ENCODE results near the gene ZIC4.

ZIC4 gene

DNA sequence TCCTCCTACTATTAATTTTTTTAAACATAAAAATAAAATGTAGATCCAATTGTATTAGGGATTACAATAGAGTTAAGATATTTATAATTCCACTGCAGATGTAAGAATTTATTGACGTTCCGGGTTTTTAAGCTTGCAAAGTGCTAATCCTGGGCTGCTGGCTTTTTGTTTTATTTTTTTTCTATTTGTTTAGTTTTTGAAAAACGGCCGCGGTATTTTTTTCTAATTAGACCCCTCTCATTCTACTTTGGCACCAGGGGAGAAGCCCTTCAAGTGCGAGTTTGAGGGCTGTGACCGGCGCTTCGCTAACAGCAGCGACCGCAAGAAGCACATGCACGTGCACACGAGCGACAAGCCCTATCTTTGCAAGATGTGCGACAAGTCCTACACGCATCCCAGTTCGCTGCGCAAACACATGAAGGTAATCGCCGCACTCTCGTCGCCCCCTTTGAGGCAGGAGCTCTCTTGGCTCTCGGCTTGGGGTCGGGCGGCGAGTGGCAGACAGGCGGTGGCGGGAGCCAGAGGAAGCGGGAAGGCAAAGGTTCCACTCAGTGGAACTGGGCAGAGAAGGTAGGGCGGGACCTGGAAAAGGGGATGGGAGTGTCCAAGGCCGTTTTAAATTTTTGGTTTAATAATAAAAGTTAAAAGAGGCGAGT lies 6.0 kb upstream of the ZIC4 start:
- H3K27ac ChIP-seq, result no peak overlapping the region
- no peak for TF ChIP-seq ZFX (IDR thresholded peaks at IDR 0.05)
- TF ChIP-seq, protein P1, sequence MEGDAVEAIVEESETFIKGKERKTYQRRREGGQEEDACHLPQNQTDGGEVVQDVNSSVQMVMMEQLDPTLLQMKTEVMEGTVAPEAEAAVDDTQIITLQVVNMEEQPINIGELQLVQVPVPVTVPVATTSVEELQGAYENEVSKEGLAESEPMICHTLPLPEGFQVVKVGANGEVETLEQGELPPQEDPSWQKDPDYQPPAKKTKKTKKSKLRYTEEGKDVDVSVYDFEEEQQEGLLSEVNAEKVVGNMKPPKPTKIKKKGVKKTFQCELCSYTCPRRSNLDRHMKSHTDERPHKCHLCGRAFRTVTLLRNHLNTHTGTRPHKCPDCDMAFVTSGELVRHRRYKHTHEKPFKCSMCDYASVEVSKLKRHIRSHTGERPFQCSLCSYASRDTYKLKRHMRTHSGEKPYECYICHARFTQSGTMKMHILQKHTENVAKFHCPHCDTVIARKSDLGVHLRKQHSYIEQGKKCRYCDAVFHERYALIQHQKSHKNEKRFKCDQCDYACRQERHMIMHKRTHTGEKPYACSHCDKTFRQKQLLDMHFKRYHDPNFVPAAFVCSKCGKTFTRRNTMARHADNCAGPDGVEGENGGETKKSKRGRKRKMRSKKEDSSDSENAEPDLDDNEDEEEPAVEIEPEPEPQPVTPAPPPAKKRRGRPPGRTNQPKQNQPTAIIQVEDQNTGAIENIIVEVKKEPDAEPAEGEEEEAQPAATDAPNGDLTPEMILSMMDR (conservative IDR thresholded peaks at IDR 0.05), result no peak

DNA sequence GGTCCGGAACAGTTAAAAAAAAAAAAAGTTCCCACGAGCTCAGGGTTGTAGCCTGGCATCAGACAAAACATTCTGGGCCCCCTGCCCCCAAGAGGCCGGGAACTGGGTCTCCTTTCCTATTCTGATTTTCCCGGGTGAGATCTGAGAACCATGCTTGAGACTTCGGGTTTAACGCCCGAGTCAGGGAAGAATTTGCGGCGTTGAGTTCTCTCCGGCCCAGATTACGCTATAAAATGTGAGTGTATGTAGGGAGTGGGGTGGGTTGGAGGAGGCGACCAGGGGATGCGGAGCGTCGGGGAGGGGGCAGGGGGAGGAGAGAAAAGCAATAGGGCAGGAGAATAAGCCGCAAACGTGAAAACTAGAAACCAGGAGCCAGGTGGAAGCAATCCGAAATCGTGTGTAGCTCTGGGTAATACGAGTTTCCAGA lies 5.5 kb upstream of the ZIC4 start:
- H3K27ac ChIP-seq, result no peak overlapping the region

DNA sequence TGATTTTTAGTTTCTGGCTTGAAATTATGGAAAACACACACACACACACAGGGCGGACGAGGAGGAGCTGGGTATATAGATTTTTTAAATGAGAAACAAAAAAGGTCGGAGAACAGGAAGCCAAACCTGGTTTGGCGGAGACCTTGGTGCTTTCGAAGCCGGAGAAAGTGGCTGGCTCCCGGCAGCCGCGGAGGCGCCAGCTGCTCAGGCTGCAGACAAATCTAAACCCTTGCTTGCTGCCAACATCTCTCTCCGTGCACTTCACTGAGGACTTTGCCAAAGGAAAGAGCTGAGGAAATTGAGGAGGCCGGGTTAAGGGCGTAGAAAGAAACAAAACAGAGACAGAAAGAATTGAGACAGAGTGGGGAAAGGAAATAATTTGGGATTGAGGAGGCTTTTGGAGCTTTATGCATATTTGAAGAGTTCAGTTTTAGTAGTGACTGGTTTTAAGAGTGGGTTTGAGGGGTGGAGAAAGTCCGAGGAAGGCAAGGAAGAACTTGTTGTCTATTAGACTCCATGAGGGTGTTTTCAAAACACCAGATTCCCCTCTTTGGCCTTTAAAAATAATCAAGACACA lies 5.0 kb upstream of the ZIC4 start:
- H3K27ac ChIP-seq, result no peak overlapping the region
- TF ChIP-seq, protein P1 (conservative IDR thresholded peaks at IDR 0.05), result no peak
- no peak for TF ChIP-seq ZFX (IDR thresholded peaks at IDR 0.05)

More for the DNA sequence above, 5.5 kb upstream of the ZIC4 start:
- TF ChIP-seq, protein P1 (conservative IDR thresholded peaks at IDR 0.05), result no peak
- no peak for TF ChIP-seq ZFX (IDR thresholded peaks at IDR 0.05)

DNA sequence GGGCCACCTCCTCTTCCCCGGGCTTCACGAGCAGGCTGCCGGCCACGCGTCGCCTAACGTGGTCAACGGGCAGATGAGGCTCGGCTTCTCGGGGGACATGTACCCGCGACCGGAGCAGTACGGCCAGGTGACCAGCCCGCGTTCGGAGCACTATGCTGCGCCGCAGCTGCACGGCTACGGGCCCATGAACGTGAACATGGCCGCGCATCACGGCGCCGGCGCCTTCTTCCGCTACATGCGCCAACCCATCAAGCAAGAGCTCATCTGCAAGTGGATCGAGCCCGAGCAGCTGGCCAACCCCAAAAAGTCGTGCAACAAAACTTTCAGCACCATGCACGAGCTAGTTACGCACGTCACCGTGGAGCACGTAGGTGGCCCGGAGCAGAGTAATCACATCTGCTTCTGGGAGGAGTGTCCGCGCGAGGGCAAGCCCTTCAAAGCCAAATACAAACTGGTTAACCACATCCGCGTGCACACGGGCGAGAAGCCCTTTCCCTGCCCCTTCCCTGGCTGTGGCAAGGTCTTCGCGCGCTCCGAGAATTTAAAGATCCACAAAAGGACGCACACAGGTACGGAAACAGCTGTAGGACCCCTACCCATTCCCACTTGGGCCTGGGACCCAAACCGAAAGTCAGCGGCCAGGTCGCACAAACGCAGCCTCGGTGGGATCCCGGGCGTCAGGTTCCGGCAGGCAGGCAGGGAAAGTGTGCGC lies 4.3 kb upstream of the ZIC4 start:
- no peak overlapping the region for H3K27ac ChIP-seq
- TF ChIP-seq, protein P1 (conservative IDR thresholded peaks at IDR 0.05), result no peak
- no peak for TF ChIP-seq ZFX (IDR thresholded peaks at IDR 0.05)

DNA sequence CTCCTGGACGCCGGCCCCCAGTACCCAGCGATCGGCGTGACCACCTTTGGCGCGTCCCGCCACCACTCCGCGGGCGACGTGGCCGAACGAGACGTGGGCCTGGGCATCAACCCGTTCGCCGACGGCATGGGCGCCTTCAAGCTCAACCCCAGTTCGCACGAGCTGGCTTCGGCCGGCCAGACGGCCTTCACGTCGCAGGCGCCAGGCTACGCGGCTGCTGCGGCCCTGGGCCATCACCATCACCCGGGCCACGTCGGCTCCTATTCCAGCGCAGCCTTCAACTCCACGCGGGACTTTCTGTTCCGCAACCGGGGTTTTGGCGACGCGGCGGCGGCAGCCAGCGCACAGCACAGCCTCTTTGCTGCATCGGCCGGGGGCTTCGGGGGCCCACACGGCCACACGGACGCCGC lies 3.8 kb upstream of the ZIC4 start:
- H3K27ac ChIP-seq, result no peak overlapping the region
- TF ChIP-seq, protein P1 (conservative IDR thresholded peaks at IDR 0.05), result no peak
- TF ChIP-seq ZFX (IDR thresholded peaks at IDR 0.05), result no peak

DNA sequence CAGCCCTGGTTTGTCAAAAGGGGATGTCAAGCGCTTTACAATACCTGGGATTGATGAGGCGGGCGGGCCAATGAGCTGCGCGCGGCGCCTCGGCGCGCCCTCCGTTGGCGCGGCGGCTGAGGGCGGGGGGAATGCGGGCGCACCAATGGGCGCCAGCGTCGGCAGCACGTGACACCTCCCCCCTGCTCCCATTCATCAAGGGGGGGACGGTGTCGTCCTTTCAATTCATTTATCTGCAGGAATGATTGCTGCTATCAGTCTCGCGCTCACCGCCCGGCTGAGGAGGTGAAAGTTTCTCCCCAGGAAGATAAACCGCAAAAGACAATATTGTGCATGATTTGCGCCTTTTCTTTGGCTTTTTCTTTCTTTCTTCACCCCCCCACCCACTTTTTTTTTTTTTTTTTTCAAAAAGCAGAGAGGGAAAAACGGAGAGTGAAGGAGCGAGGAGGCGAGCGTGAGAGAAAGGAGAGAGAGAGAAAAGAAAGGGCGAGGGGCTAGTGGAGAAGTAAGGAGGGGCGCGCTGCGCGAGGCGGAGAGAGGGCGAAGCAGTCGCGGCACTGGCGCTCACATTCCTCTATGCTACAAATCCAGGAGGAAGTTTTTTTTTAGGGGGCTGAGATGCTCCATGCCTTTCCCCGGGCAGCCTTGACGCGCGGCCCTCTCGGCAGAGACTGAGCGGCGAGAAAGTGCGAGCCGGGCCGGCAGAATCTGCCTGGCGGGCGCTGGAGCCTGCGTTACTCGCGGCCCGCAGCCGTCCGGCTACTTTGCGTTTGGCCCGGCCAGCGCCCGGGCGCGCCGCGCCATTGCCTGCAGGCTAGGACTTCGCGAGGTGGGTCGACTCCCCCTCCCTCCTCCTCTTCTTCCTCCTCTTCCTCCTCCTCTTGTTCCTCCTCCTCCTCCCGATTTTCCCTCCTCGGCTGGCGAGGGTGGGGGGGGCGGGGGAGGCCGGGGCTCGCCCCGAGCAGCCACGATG lies 3.1 kb upstream of the ZIC4 start, which contains the start of gene ZIC1:
ZIC1 (plus strand) TSS at position 223 of the 973 bp plus-strand sequence; CDS start at position 971, 748 bp downstream.
- no peak for TF ChIP-seq ZFX (IDR thresholded peaks at IDR 0.05)
- TF ChIP-seq, protein P1 (conservative IDR thresholded peaks at IDR 0.05), result no peak
- H3K27ac ChIP-seq, result no peak within 1 kb of the TSS
